H7 (cell line): ENCODE data around the gene CRELD2. TPM values are rescaled to one million over a fixed set of nuclear protein-coding genes. Genes with fewer than 3 reads are reported as not detected.

Experiments used
- DNase-seq: peaks from one replicate; pipeline ENCODE4 v3.0.0; 2012
- H3K27me3 ChIP-seq: 2 replicates; pipeline ENCODE4 v1.6.0; 2011; ENCODE audit warnings: mild to moderate bottlenecking, low read length; ENCODE audit not compliant: control insufficient read depth, insufficient read depth
- H3K36me3 ChIP-seq: replicated peaks from 2 replicates; pipeline ENCODE4 v1.5.1; 2011; ENCODE audit warnings: low read length; ENCODE audit not compliant: control insufficient read depth, insufficient read depth
- H3K4me3 ChIP-seq: 2 replicates; pipeline ENCODE4 v1.5.1; 2011; ENCODE audit warnings: low read depth, mild to moderate bottlenecking, control low read depth, low read length, moderate library complexity; ENCODE audit not compliant: insufficient read depth
- total RNA-seq: library from RNA; depleted of rRNA; stranded (reverse); fragments of >200 nt; shearing (Covaris generic); gene quantifications from 2 replicates; pipeline ENCODE4 v1.2.3, GENCODE V29; 2014; rRNA removed

The CRELD2 gene
- total RNA-seq, 1 experiment from 2014 or later, result 45.6 TPM

DNA sequence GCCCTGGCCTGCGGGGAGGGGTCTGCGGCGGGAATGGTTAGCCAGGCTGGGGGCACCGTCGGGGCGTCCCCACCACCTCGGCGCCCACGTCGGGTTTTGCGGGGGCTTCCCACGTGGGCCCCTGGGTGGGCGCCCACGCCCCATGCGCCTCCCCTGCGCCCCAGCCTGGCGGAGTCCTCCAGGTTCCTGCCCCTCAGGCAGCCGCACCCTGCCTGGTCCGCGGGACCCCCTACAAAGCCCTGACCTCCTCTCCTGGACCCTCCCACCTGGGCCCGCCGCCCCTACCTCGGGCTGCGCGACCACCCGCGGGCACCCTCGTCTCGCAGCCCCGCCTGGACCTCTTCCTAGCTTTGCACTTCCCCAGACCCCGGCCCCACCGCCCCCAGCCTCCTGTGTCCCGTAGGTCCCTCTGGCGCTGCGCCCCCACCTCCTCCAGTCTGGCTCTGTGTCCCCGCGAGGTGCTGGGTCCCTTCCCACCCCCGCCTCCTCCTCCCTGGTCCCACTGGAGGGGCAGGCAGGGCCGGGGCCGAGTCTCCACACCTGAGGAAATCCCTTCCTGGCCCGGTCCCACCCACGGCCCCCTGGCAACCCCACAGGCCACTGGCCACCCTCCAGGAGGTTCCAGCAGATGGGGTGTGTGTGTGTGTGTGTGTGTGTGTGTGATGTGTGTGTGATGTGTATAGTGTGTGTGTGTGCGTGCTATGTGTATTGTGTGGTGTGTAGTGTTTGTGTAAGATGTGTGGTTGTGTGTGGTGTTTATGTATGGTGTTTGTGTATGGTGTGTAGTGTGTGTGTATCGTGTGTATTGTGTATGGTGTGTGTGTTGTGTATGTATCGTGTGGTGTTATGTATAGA, 54.0 kb downstream of the CRELD2 start:
- peak; percentile 78 for DNase-seq
- Histone ChIP-seq H3K4me3 (no peak overlapping the region; the same call in 1 of the 2 replicates), H3K27me3 (peaks cover 21% of the 10 kb centered on the region), H3K36me3 (no peaks in the 10 kb centered on the region)

DNA sequence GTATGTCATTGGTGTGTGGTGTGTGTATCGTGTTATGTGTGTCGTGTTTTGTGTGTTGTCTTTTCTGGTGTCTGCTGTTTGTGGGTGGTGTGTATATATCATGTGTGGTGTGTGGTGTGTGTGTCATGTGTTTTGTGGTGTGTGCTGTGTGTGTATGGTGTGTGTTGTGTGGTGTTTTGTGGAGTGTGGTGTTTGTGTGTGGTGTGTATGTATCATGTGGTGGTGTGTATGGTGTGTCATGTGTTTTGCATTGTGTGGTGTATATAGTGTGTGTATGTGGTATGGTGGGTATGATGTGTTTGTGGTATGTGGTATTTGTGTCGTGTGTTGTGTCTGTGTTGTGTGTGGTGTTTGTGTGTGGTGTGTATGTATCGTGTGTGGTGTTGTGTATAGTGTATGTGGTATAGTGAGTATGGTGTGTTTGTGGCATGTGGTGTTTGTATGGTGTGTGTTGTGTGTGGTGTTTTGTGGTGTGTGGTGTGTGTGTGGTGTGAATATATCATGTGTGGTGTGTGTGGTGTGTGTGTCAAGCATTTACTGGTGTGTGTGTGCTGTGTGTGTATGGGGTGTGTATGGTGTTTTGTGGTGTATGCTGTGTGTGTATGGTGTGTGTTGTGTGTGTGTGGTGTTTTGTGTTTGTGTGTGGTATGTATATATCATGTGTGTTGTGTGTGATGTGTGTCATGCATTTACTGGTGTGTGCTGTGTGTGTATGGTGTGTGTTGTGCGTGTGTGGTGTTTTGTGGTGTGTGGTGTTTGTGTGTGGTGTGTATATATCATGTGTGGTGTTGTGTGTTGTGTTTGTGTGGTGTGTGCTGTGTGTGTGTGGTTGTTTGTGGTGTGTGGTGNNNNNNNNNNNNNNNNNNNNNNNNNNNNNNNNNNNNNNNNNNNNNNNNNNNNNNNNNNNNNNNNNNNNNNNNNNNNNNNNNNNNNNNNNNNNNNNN, 54.9 kb downstream of the CRELD2 start:
- no peak for DNase-seq
- Histone ChIP-seq H3K27me3 (peaks cover 21% of the 10 kb centered on the region), H3K4me3 (no peak overlapping the region), H3K36me3 (no peaks in the 10 kb centered on the region)

DNA sequence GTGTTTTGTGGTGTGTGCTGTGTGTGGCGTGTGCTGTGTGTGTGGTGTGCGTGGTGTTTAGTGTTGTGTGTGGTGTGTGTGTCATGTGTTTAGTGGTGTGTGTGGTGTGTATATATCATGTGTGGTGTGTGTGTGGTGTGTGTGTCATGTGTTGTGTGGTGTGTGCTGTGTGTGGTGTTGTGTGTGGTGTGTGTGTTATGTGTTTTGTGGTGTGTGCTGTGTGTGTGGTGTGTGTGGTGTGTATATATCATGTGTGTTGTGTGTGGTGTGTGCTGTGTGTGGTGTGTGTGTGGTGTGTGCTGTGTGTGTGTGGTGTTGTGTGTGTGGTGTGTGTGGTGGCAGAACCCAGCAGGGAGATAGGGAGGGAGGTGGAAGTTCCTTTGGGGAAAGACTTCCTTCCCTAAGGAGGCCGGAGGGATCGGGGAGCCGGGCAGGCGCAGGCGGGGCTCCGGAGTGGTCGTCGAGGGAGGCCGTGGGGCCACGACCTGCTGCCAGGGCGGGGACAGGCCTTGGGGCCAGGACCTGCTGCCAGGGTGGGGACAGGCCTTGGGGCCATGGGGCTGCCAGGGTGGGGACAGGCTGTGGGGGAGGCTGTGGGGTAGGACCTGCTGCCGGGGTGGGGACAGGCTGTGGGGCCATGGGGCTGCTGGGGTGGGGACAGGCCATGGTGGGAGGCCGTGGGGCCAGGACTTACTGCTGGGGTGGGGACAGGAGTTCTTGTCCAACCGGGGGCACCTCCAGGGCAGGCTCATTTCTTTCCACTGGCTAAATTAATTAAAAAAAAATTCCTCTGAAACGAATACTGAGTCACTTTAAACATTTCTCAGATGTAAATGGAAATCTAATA, 57.3 kb downstream of the CRELD2 start:
- Histone ChIP-seq H3K27me3 (peaks cover 17% of the 10 kb centered on the region), H3K4me3 (no peak overlapping the region), H3K36me3 (no peaks in the 10 kb centered on the region)
- DNase-seq, result peak; percentile 86

DNA sequence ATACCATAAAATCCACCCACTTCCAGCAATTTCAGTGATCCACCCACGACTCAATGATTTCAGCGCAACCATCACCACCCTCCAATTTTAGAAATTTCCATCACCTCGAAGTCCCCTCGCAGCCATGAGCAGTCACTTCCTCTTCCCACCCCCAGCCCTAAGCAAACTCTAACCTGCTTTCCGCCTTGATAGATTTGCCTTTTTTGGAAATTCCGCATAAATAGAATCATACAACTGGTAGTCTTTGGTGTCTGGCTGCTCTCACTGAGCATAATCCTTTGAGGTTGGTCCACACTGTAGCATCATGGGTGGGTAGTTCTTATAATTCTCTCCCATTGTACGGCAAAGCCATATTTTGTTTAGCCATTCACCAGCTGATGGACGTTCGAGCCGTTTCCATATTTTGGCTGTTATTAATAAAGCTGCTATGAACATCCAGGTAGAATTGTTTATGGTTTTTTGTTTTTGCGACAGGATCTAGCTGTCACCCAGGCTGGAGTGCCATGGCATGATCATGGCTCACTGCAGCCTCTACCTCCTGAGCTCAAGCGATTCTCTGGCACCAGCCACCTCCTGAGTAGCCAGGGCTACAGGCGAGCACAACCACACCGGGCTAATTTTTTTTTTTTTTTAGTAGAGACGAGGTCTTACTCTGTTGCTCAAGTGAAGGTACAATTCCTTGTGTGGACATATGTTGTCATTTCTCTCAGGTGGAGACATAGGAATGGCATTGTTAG, 58.2 kb downstream of the CRELD2 start:
- H3K36me3 ChIP-seq, result no peaks in the 10 kb centered on the region
- DNase-seq, result peak; percentile 43
- H3K27me3 ChIP-seq, result peaks cover 9% of the 10 kb centered on the region
- H3K4me3 ChIP-seq, result no peak overlapping the region

Other genes starting within 250 kb of the CRELD2 start
- gene BRD1, start 90.8 kb upstream of the CRELD2 start, total RNA-seq, result 24.9 and 29.5 TPM in 2 replicates
- gene ZBED4, start 64.8 kb upstream of the CRELD2 start, total RNA-seq, result 23.1 and 25.0 TPM in 2 replicates
- gene ALG12, start 196 bp upstream of the CRELD2 start, total RNA-seq, result 28.5 and 32.9 TPM in 2 replicates
- 71.2 and 79.7 TPM in 2 replicates for gene PIM3, start 42.1 kb downstream of the CRELD2 start, total RNA-seq
- 0.04 TPM in 1 of 2 replicates, not detected in the other for gene IL17REL, start 94.1 kb downstream of the CRELD2 start, total RNA-seq
- gene TTLL8, start 139.7 kb downstream of the CRELD2 start, total RNA-seq, result not detected in 2 replicates
- gene MLC1, start 166.8 kb downstream of the CRELD2 start, total RNA-seq, result 0.14 TPM in 1 of 2 replicates, not detected in the other
- not detected in 2 replicates for gene MOV10L1, start 171.4 kb downstream of the CRELD2 start, total RNA-seq